Activated CD4-positive, alpha-beta T cell treated with anti-CD3 and anti-CD28 coated beads for 4 hours (primary cell): ENCODE data around the gene METRNL.

ENCODE experiments used
- DNase-seq, 2 donors: peaks; one replicate each; pipeline ENCODE4 v3.0.0-alpha.2; 2020

METRNL gene

GRCh38 chr17:83081684-83082201 lies 2.3 kb downstream of the METRNL start:
- no peak for DNase-seq

- DNase-seq = no peak
Measured at GRCh38 chr17:83082424-83082823, 3.0 kb downstream of the METRNL start.

GRCh38 chr17:83082909-83083367 lies 3.5 kb downstream of the METRNL start:
- DNase-seq = no peak

- DNase-seq = peak; percentile 39 to 41
Measured at GRCh38 chr17:83083368-83084201, 4.2 kb downstream of the METRNL start.

GRCh38 chr17:83084214-83084613 lies 4.8 kb downstream of the METRNL start:
- DNase-seq = no peak

GRCh38 chr17:83084621-83085056 lies 5.2 kb downstream of the METRNL start:
- no peak for DNase-seq

GRCh38 chr17:83085103-83085502 lies 5.7 kb downstream of the METRNL start:
- DNase-seq = no peak

- no peak for DNase-seq
Measured at GRCh38 chr17:83085526-83086198, 6.3 kb downstream of the METRNL start.

- DNase-seq = no peak
Measured at GRCh38 chr17:83086199-83086880, 6.9 kb downstream of the METRNL start.

GRCh38 chr17:83086907-83087787 lies 7.7 kb downstream of the METRNL start:
- no peak for DNase-seq

- DNase-seq = no peak
Measured at GRCh38 chr17:83087788-83088360, 8.5 kb downstream of the METRNL start.

GRCh38 chr17:83088451-83088850 lies 9.0 kb downstream of the METRNL start:
- DNase-seq = no peak

GRCh38 chr17:83088909-83089308 lies 9.5 kb downstream of the METRNL start:
- DNase-seq = no peak

- DNase-seq = no peak
Measured at GRCh38 chr17:83089328-83090132, 10.1 kb downstream of the METRNL start.

GRCh38 chr17:83090444-83091256 lies 11.2 kb downstream of the METRNL start:
- no peak for DNase-seq

- no peak for DNase-seq
Measured at GRCh38 chr17:83091257-83092141, 12.1 kb downstream of the METRNL start.

- no peak for DNase-seq
Measured at GRCh38 chr17:83092186-83092585, 12.8 kb downstream of the METRNL start.

GRCh38 chr17:83092931-83093330 lies 13.5 kb downstream of the METRNL start:
- DNase-seq = no peak

- DNase-seq = no peak
Measured at GRCh38 chr17:83093506-83093905, 14.1 kb downstream of the METRNL start.
